GM12878 (cell line): ENCODE results near the gene TBC1D8. TPM values are rescaled to one million over a fixed set of nuclear protein-coding genes. Genes with fewer than 3 reads are reported as not detected.

Source experiments
- ATAC-seq: fragments of 200-7000 bp; cut with Tn5 transposase; 3 replicates; pipeline ENCODE4 v1.9.1; 2020; ENCODE audit warnings: mild to moderate bottlenecking, moderate library complexity
- BruUV-seq: library from RNA; stranded (reverse); fragments of 400-500 nt; replicated peaks from 2 replicates; lab custom pipeline; 2021; lab: Mats Ljungman, UMichigan
- CTCF ChIA-PET: fragments of 300-600 bp; sonication (Branson Sonifier 250); formaldehyde crosslinking; extraction: SDS; loops from one replicate; lab custom pipeline; 2021; ENCODE audit warnings: inconsistent platforms; lab: Yijun Ruan, JAX
- POLR2A ChIA-PET: fragments of 350-600 bp; formaldehyde crosslinking; extraction: SDS; loops from one replicate; lab custom pipeline; 2021; ENCODE audit warnings: inconsistent platforms; lab: Charles Lee
- RAD21 ChIA-PET: fragments of 300-600 bp; sonication (Branson Sonifier 250); formaldehyde crosslinking; loops from one replicate; lab custom pipeline; 2023; ENCODE audit warnings: antibody characterized with exemption; ENCODE audit not compliant: unreplicated experiment; lab: Charles Lee
- SMC1A ChIA-PET: fragments of 300-600 bp; sonication (Branson Sonifier 250); formaldehyde crosslinking; loops from one replicate; lab custom pipeline; 2023; ENCODE audit not compliant: unreplicated experiment, uncharacterized antibody; lab: Charles Lee
- DNase-seq: peaks from one replicate; pipeline ENCODE4 v3.0.0-alpha.2; 2011; ENCODE audit warnings: low read depth, low spot score
- FAIRE-seq: peaks from 3 replicates; lab custom pipeline; 2011; peaks lifted over from hg19 to GRCh38; lab: Jason Lieb, UNC
- H2AFZ ChIP-seq: 2 replicates; pipeline ENCODE4 v1.6.0; 2011; ENCODE audit warnings: low read depth, low read length, control low read depth; ENCODE audit not compliant: control insufficient read depth
- H3K27ac ChIP-seq: 2 replicates; pipeline ENCODE4 v1.5.1; 2011; ENCODE audit warnings: control low read depth; ENCODE audit not compliant: control insufficient read depth, insufficient read depth
- H3K27me3 ChIP-seq, 2 experiments: replicated peaks in 1 of 2; 2 replicates each; pipeline versions ENCODE4 v1.6.0 to v1.6.1; 2011; ENCODE audit warnings: low read length in 1 of 2; ENCODE audit not compliant: control insufficient read depth in 2 of 2, insufficient read depth in 2 of 2
- H3K36me3 ChIP-seq, 2 experiments: 2 replicates each; pipeline ENCODE4 v1.5.1; 2011; ENCODE audit warnings: low read length in 1 of 2; ENCODE audit not compliant: control insufficient read depth in 2 of 2, insufficient read depth in 2 of 2
- H3K4me1 ChIP-seq: 2 replicates; pipeline ENCODE4 v1.6.1; 2011; ENCODE audit warnings: mild to moderate bottlenecking, low read length, moderate library complexity, mixed read lengths; ENCODE audit not compliant: control insufficient read depth, insufficient read depth
- H3K4me2 ChIP-seq: 2 replicates; pipeline ENCODE4 v1.6.0; 2011; ENCODE audit warnings: control low read depth; ENCODE audit not compliant: control insufficient read depth, insufficient read depth
- H3K4me3 ChIP-seq: fragments of 200-600 bp; sonication (generic); 2 replicates; pipeline ENCODE4 v1.5.1; 2016
- H3K79me2 ChIP-seq: 2 replicates; pipeline ENCODE4 v1.6.0; 2011; ENCODE audit warnings: low read length; ENCODE audit not compliant: control insufficient read depth, insufficient read depth
- H3K9ac ChIP-seq: 2 replicates; pipeline ENCODE4 v1.8.0; 2011; ENCODE audit warnings: low read length, control low read depth, mixed read lengths; ENCODE audit not compliant: control insufficient read depth, insufficient read depth
- H3K9me3 ChIP-seq: replicated peaks from 3 replicates; pipeline ENCODE4 v1.5.1; 2011; ENCODE audit warnings: mild to moderate bottlenecking, low read length; ENCODE audit not compliant: control insufficient read depth, insufficient read depth
- H4K20me1 ChIP-seq: 2 replicates; pipeline ENCODE4 v1.6.0; 2011; ENCODE audit not compliant: control insufficient read depth, insufficient read depth
- CHD2 ChIP-seq: IDR thresholded peaks from 2 replicates; pipeline ENCODE4 v1.6.1; 2011; ENCODE audit warnings: low read depth, low read length, improper control_type of control experiment, borderline replicate concordance
- GATAD2B ChIP-seq: fragments of 450-650 bp; conservative IDR thresholded peaks from 2 replicates; pipeline ENCODE4 v1.6.1; 2017; ENCODE audit warnings: low read depth, mild to moderate bottlenecking, moderate library complexity
- HDAC6 ChIP-seq: fragments of 200-600 bp; sonication (generic); IDR thresholded peaks from one replicate; pipeline ENCODE4 v1.8.0; 2017; ENCODE audit warnings: antibody characterized with exemption; ENCODE audit not compliant: unreplicated experiment
- HDGF ChIP-seq: fragments of 450-650 bp; IDR thresholded peaks from 2 replicates; pipeline ENCODE4 v1.6.1; 2016; ENCODE audit warnings: antibody characterized with exemption
- IKZF1 ChIP-seq: fragments of 450-650 bp; conservative IDR thresholded peaks from 2 replicates; pipeline ENCODE4 v1.6.1; 2017; ENCODE audit warnings: antibody characterized with exemption, mild to moderate bottlenecking
- LARP7 ChIP-seq: fragments of 450-650 bp; IDR thresholded peaks from 2 replicates; pipeline ENCODE4 v1.6.1; 2017; ENCODE audit warnings: mild to moderate bottlenecking
- MTA3 ChIP-seq: IDR thresholded peaks from 2 replicates; pipeline ENCODE4 v1.6.1; 2012; ENCODE audit warnings: low read length, inconsistent platforms, borderline replicate concordance
- NKRF ChIP-seq: fragments of 450-650 bp; conservative IDR thresholded peaks from 2 replicates; pipeline ENCODE4 v1.6.1; 2017; ENCODE audit warnings: mild to moderate bottlenecking, moderate library complexity
- POLR2A ChIP-seq: IDR thresholded peaks from 2 replicates; pipeline ENCODE4 v1.6.1; 2011; ENCODE audit warnings: low read depth, mild to moderate bottlenecking, low read length
- RAD51 ChIP-seq: fragments of 450-650 bp; IDR thresholded peaks from 2 replicates; pipeline ENCODE4 v1.6.1; 2016; ENCODE audit warnings: moderate library complexity, mild to moderate bottlenecking, inconsistent platforms
- TCF12 ChIP-seq: IDR thresholded peaks from 2 replicates; pipeline ENCODE4 v1.6.1; 2011; ENCODE audit warnings: low read depth, mild to moderate bottlenecking, low read length
- TCF3 ChIP-seq: IDR thresholded peaks from 2 replicates; pipeline ENCODE4 v1.6.1; 2012; ENCODE audit warnings: low read depth, mild to moderate bottlenecking, low read length, borderline replicate concordance; ENCODE audit not compliant: insufficient read depth
- ZNF217 ChIP-seq: fragments of 450-650 bp; IDR thresholded peaks from 2 replicates; pipeline ENCODE4 v1.6.1; 2017; ENCODE audit warnings: antibody characterized with exemption, mild to moderate bottlenecking
- WGBS: methylation state at CpG from one replicate; pipeline ENCODE4 v1.1.6; 2016; ENCODE audit warnings: low lambda C conversion rate; ENCODE audit not compliant: insufficient replicate concordance, insufficient coverage; ENCODE audit errors: missing lambda C conversion rate; 5-methylcytosine and 5-hydroxymethylcytosine counted together
- in situ Hi-C: fragments of 300-500 bp; cut with MboI; formaldehyde crosslinking; loops from 9 replicates; pipeline ENCODE4 v1.14.3; 2018; ENCODE audit warnings: mixed read lengths
- intact Hi-C: fragments of 100-400 bp; cut with micrococcal nuclease; formaldehyde crosslinking; loops from one replicate; pipeline ENCODE4 v1.14.2; 2022; ENCODE audit not compliant: unreplicated experiment
- polyA plus RNA-seq, 11 experiments: library from polyadenylated mRNA; depleted of rRNA in 4 of 11; unstranded in 6 of 11; stranded (reverse) in 5 of 11; fragments of >200 nt; fragmentation: Nextera tagmentation in 4 of 11; fragmentation: Illumina TruSeq in 1 of 11; extraction: Ambion mirVana in 4 of 11; extraction: Trizol in 1 of 11; gene quantifications; 1 replicate in 1 of 11; 2 replicates in 10 of 11; pipeline versions ENCODE4 v1.2.1 to v1.2.3, GENCODE V29; 2011 to 2016; ENCODE audit warnings: inconsistent platforms in 2 of 11, missing spikeins in 2 of 11, low read depth in 1 of 11
- total RNA-seq, 4 experiments: library from RNA; depleted of rRNA in 3 of 4; stranded (reverse); fragments of >200 nt in 3 of 4; fragmentation: Illumina TruSeq in 1 of 4; extraction: Trizol in 1 of 4; gene quantifications; 2 replicates each; pipeline versions ENCODE4 v1.2.1 to v1.2.3, GENCODE V29; 2013 to 2021
- TF ChIP-seq, protein P1 (sequence below), 3 experiments: IDR thresholded peaks in 2 of 3; conservative IDR thresholded peaks in 1 of 3; 2 replicates each; pipeline ENCODE4 v1.5.1; 2011; ENCODE audit warnings: low read depth in 3 of 3, low read length in 3 of 3, mild to moderate bottlenecking in 3 of 3, control low read depth in 2 of 3, moderate library complexity in 2 of 3, inconsistent platforms in 1 of 3, mixed read lengths in 1 of 3; ENCODE audit not compliant: control insufficient read depth in 2 of 3, insufficient read depth in 1 of 3; ENCODE audit errors: extremely low read depth in 1 of 3
- TF ChIP-seq, protein P2 (sequence below): IDR thresholded peaks from 2 replicates; pipeline ENCODE4 v1.6.1; 2012; ENCODE audit warnings: low read depth, low read length, improper control_type of control experiment

The TBC1D8 gene
- total and polyA plus RNA-seq, 10 of the 15 experiments (the other 5 are each of a cell fraction or from before 2014, with no cell fraction given), result 0.80 to 4.9 (median 4.4) TPM

GRCh38 chr2:101150306-101151145 lies 656 bp downstream of the TBC1D8 start:
- peaks cover 10% of the 10 kb centered on the region for H3K4me1 ChIP-seq
- DNase-seq (no peak), ATAC-seq (no peak), FAIRE-seq (no peak)
- peak overlapping the region; percentile 60 for H3K4me3 ChIP-seq
- ChIA-PET POLR2A (interaction anchor here (0.5 to 1.0 kb wide), 2 partner anchors 9 to 343 kb away, joined by 3 to 5 read pairs; no protein-coding TSS in a partner anchor), CTCF (interaction anchor here (1.0 to 4.4 kb wide), 3 partner anchors 111 to 138 kb away, joined by 3 to 46 read pairs (median 3); no protein-coding TSS in a partner anchor), SMC1A (interaction anchor here (0.9 to 6.5 kb wide), 6 partner anchors 10 to 149 kb away, joined by 3 to 29 read pairs (median 4); partner anchors contain the start of gene RPL31), RAD21 (interaction anchor here (0.6 to 3.4 kb wide), 5 partner anchors 85 to 519 kb away, joined by 3 to 17 read pairs (median 5); no protein-coding TSS in a partner anchor)
- H3K9ac ChIP-seq, result peak overlapping the region; percentile 50
- no peaks in the 10 kb centered on the region for H3K9me3 ChIP-seq
- 24% methylated on average over 45 of the region's 76 CpGs for WGBS
- H3K27me3 ChIP-seq, result peaks cover 0 to 3% of the 10 kb centered on the region in 2 experiments; a peak in 2 of 4 replicates
- in situ Hi-C loops, result loop anchor here (5.0 to 10.0 kb wide), 2 partner anchors 108 to 536 kb away; no protein-coding TSS in a partner anchor
- no TSS peak for BruUV-seq
- H3K4me2 ChIP-seq, result peak overlapping the region; percentile 66
- intact Hi-C loops, result loop anchor here (5.0 kb wide), 1 partner anchor 543 kb away; no protein-coding TSS in a partner anchor
- no peak overlapping the region for H3K27ac ChIP-seq
- TF ChIP-seq CHD2 (no peak), TCF3 (0 out of 2 replicates have a peak, but pooled peaks have one; percentile 31), NKRF (0 out of 2 replicates have a peak, but pooled peaks have one; percentile 9), RAD51 (no peak), TCF12 (0 out of 2 replicates have a peak, but pooled peaks have one; percentile 23), LARP7 (0 out of 2 replicates have a peak, but pooled peaks have one; percentile 20), MTA3 (no peak), IKZF1 (peak; percentile 31), GATAD2B (peak; percentile 15; the same call in 1 of the 2 replicates), POLR2A (no peak), HDAC6 (peak; percentile 21), HDGF (no peak), ZNF217 (no peak)
- TF ChIP-seq, protein P1, sequence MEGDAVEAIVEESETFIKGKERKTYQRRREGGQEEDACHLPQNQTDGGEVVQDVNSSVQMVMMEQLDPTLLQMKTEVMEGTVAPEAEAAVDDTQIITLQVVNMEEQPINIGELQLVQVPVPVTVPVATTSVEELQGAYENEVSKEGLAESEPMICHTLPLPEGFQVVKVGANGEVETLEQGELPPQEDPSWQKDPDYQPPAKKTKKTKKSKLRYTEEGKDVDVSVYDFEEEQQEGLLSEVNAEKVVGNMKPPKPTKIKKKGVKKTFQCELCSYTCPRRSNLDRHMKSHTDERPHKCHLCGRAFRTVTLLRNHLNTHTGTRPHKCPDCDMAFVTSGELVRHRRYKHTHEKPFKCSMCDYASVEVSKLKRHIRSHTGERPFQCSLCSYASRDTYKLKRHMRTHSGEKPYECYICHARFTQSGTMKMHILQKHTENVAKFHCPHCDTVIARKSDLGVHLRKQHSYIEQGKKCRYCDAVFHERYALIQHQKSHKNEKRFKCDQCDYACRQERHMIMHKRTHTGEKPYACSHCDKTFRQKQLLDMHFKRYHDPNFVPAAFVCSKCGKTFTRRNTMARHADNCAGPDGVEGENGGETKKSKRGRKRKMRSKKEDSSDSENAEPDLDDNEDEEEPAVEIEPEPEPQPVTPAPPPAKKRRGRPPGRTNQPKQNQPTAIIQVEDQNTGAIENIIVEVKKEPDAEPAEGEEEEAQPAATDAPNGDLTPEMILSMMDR (IDR thresholded peaks at IDR 0.05 in 2 of 3, conservative IDR thresholded peaks at IDR 0.05 in 1 of 3; ENCODE audit: control insufficient read depth in 2 of 3, extremely low read depth in 1 of 3, insufficient read depth in 1 of 3, low read depth in 3 of 3, low read length in 3 of 3), result peak in 1 of 3 experiments; percentile 12; a peak in 1 of 6 replicates
- TF ChIP-seq, protein P2, sequence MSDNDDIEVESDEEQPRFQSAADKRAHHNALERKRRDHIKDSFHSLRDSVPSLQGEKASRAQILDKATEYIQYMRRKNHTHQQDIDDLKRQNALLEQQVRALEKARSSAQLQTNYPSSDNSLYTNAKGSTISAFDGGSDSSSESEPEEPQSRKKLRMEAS, result no peak
- peak overlapping the region; percentile 59 for H2AFZ ChIP-seq
- H3K36me3 ChIP-seq, result no peaks in the 10 kb centered on the region
- H4K20me1 ChIP-seq, result no peaks in the 10 kb centered on the region
- peaks cover 2% of the 10 kb centered on the region; the same call in 1 of the 2 replicates for H3K79me2 ChIP-seq
